CD4-positive, alpha-beta T cell treated with Interleukin-10 for 1 hour (primary cell): ENCODE data around the gene LYSMD3.

ENCODE experiments used
- DNase-seq: peaks from one replicate; pipeline ENCODE4 v3.0.0-alpha.2; 2020

The LYSMD3 gene

DNA sequence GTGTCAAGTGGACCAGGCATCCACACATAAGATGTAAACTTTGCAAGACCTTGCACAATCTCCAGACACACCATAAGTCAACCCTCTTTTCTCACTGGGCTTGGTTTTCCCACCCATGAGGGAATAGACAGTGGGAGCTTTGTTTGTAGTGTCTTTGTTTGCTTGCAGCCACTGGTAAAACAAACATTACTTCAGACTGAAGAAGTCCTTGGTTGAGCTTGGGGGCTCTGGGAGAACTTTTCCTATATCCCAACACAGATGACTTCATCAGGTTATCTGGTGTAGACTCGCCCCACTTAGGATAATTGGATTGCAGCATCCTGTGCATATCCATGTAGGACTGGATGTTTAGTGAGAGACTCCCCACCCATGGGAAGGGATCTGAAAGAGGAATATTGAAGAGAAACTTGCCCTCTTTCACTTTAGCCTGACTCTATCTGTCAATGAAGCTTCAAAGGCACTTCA lies 17.7 kb upstream of the LYSMD3 start:
- DNase-seq: no peak

DNA sequence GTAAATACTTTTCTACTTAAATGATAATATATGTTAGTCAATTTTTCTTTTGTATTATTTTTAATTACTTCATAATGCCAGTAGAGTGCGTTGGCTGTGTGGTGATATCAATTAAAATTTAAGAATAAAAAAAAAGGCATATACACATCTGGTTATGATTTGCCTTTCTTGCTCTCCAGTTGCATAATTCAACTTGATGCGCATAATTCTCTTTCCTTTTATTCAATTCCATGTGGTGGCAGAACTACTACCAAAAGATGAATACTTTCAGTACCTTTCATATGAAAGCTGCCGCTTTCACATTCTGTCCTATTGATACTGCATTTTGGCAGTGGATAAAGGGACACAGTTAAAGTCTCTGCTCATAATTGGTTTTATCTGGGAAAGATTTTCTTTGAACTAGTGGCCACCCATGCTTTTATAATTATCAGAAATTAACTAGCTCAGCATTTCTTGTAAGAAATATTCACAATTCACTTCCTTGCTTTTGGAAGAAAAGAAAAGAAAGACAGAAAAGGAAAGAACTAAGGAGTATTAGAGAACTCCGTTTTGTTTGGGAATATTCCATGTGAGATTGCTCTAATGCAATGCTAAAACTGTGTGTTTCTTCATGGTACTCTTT lies 16.9 kb upstream of the LYSMD3 start:
- no peak for DNase-seq

DNA sequence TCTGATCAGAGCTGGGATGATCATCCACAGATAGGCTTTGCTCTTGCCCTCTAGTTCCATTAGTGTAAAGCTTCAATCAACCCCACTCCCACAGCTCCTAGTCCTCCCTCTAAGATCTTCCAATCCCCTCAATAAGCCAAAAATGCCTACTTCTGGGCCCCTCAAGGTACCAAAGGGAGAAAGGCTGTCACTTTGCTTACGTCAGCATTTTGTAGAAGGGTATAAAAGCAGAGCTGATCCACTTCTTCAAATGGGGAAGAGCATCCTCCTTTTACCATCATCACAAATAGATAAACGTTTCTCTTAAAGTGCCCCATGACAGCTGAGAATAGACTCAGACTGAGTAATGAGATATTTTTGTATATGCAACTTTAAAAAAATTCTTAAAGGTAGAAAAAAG lies 16.1 kb upstream of the LYSMD3 start:
- no peak for DNase-seq

DNA sequence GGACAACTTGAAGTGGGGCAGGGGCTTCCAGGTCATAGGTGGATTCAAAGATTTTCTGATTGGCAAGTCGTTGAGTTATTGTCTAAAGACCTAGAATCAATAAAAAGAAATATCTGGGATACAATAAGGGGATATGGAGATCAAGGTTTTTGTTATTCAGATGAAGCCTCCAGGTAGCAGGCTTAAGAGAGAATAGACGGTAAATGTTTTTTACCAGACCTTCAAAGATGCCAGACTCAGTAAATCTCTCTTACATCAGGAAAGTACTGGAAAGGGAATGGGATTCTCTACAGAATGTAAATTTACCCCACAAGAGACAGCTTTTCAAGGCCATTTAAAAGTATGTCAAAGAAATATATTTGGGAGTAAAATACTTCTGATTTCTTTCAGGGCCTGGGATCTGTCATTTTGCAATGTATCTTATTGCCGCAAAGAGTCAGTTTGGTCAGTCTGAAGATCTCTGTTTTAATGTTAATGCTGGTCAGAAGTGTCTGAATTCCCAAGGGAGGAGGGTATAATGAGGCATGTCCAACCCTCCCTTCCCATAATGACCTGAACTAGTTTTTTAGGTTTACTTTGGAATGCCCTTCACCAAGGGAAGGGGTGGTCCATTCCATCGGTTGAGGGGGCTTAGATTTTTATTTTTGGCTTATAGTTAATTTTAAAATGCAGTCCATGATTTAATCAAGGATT lies 13.6 kb upstream of the LYSMD3 start:
- DNase-seq: no peak

DNA sequence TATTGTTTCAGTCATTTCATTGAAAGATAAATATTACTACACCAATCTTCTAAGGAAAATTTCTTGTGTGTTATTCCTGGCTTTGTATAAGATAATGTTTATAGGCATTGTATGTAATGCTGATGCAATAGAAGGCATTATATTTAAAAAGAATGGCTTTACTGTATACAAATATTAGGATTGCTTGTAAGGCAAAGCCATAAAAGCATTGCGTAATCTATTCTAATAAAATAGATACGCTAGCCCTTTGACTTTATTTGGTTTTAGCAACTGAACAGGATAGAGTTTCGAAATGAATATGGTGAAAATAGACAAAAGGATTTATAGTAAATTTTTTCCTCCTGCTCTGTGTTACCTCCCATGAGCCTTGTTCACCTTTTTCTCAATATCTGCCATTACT lies 5.5 kb upstream of the LYSMD3 start:
- no peak for DNase-seq

DNA sequence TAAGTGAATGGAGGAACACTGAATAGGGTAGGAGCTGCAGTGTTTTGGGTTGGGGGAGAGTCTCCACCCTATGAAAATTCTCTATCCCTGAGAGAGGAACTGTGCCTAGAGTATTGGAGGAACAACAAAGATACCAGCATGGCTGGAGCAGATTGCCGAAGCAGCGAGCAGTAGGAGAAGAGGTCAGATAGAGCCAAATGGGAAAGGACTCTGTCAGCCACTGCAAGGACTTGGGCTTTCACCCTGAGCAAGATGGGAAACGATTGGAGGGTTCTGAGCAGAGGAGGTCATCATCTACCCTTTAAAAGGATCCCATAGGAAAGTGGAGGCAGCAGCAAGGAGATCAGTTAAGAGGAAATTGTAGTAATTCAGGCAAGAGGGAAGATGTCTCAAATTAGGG lies 4.4 kb upstream of the LYSMD3 start:
- no peak for DNase-seq

DNA sequence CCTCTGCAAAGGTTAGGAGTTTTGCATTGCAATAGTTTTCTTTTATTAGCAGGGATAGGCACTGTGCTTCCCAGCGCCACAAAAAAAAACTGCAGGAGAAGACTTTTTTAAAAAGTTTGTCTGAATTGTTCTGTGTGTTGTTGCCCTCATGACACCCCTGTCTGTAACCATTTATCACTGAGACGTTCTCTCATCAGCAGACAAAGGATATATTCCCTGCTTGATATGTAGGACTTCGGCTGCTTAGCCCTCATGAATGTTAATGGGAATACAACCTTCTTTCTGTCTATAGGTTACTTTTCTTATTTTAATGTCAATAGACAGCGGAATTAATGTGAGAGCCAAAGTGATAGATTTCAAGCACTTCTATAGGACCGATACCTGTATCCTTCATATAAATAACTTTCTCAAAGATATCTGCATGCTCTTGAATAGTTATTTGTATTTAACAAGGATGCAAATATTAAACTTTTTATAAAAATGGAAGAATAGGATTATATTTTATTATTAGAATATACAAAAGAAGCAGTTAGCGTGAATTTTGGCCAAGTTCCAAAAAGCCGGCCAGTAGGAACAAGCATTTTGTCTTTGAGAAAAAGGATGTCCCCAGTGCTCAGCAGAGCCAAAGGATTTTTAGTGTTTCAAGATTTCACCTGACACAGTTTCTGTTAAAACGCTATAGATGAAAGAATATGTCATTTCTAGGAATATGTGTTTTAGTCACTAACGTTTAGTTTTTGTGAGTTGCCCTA lies 1.5 kb upstream of the LYSMD3 start:
- DNase-seq: no peak

DNA sequence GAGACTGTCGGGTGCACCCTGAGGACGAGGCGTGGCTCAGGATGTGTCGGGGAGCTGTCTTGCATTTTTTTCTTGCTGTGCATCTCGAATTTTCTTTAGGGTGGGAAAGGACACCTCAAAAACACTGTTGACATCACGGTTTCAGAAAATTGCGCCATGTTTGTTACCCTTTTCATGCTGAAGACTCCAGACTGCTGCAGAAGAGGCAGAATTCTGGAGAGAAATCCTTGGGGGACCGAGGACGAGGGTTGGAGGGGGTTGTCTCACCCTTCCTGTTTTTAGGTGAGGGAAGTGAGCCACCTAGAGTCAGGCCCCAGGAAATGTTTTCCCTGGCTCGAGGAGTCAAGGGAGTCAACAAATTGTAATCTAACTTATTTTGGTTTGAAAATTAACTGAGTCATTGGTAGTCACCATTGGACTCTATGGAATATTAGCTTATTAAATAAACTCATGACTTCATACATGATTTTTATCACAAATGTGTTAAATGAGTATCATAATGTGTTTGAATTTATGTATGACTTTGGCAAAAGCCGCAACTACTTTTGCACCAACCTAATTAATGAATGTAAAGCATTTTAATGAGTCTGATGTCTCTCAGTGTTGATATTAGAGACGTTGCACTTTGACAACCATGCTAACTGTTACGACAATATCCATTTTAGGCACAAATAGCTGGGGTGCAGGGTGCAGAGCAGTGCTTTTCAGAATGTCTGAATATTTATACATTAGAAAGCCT lies 724 bp upstream of the LYSMD3 start:
- DNase-seq: peak; percentile 79

DNA sequence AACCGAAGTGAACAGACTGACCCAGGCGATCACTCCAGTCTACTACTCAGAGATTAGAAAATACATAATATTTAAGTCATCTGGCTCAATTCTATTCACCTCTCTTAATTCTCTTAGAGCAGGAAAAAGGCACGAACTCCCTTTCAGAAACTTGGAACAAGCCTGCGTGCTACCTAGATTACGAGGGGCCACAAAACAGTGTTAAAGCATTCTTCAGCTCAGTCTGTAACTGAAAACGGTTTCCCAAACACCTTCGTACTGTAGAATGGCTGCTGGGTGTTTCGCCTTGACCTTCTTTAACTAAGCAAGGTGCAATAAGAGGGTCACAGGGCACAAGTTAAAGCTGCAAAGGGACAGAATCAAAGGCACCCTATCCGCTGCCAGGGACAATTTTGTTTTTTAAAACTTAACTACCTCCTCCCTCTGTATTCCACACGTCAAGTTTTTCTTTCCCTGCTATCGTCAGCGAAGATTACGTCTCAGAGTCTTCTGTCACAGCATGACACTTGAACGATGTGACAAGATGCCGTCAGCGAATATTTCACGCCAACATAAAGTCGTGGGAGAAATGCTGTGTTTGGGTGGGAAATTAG lies 687 bp downstream of the LYSMD3 start:
- DNase-seq: peak; percentile 46

DNA sequence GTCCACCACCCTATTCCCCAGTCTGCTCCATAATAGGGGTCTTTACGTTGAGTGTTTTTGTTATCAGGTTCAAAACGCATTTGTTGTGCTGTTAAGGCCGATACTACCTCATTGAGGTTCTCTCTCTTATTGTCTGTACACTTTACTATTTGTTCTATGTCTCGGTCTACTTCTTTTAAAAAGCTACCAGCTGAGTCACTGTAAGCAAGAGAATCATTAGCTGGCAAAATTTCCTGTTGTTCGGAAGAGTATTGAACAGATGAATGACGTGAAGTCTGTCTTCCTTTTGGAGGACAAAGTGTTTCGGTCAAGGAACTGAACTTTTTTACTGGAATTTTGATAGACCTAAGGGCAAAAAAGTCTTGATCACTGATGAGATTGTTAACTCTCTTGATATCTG lies 10.3 kb downstream of the LYSMD3 start:
- no peak for DNase-seq

DNA sequence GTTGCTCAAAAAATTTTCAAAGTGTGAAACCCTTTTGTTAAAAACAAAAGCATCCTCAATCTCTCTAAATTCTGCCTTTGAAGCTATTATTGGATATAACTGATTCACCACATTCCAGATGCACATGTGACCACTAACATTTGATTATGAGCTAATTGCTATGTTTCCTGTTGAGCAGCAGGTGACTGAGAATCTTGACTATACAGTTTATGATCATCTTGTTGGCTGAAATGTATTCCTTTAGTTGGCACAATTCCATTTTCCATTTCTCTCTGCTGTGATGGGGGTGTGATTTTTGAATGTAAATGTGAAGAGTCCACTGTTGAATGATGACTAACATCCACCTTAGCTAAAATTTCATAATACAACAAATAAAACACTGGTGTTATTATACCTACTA lies 10.7 kb downstream of the LYSMD3 start:
- no peak for DNase-seq

DNA sequence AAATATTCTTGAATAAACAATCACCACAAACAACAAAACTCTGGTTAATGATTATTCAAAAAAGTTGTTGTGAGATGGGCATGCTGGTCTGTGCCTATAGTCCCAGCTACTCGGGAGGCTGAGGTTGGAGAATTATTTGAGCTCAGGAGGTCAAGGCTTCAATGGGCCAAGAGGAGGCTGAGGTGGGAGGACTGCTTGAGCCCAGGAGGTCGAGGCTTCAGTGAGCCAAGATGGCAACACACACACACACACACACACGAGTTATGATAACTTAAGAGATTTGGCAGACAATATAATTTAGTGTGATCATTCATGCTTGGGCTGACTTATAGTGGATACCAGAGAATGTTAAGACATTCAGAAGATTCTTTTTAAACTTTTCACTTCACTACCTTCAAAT lies 14.9 kb downstream of the LYSMD3 start:
- DNase-seq: no peak

DNA sequence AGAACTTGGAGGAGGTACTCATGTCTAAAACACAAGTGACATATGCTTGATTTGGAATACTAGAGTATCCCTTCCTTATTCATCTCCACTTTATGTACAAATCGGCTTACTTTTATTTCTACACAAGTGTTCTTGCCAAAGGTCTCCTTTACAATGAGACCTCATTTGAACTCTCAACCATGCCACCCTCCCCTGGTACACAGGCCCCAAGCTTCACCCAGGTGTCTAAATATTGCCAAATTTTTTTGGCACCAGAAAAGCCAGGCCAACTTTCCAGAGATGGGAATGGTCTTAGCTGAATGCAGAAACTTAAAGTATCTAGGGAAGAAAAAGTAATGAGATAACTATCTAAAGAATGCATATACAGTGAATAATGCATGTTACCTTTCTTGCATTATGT lies 18.9 kb downstream of the LYSMD3 start:
- DNase-seq: no peak

DNA sequence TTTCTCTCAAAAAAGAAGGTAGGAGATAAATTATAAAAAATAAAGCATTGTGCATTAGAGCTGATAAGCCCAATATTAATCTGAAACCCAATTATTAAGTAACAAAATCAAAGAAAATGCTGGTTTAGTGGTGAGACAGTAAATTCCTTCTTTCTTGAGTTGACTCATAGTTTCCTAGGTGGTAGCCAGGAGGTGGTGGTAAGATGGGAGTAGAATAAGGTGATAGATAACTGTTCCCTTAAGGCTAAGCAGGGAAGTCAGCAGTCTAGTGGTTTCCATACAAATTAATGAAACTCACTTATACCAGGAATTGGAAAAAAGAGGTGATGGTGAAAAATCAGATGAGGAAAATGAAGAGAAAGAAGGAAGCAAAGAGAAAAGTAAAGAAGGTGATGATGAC lies 23.2 kb downstream of the LYSMD3 start:
- DNase-seq: no peak

DNA sequence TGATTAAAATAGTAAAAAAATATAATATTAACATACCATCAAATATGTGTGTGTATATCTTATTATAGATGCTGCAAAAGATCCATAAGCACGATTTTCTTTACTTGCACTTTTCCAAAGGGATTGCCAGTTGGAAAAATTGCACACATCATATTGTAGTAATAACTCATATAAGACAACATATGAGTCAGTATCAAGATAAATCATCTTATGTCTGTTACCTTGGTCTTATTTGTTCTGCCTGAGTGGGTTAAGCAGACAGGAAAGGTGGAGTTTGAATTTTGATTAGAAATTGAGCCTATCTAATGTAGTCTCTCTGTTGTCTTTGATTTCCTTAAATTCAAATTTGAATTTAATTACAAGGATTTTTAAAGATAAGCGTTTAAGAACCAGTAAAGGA lies 24.6 kb downstream of the LYSMD3 start:
- no peak for DNase-seq

DNA sequence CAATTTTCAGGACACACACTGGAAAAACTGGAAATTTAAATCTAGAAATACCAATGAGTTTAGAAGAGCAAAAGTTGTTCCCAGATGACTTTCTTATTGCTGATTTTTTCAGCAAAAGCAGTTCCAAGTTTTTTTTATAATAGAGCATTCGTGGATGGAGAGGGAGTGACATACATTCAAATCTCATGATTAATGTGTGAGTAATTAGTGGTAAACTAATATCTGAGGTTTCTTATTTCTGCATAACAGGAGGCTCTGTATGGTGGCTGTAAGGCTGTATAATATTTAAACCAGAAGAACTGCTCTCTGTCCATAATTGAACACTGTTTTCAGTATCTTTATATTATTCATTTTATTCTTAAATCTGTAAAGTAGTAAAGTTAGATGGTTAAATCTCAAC lies 25.8 kb downstream of the LYSMD3 start:
- no peak for DNase-seq

DNA sequence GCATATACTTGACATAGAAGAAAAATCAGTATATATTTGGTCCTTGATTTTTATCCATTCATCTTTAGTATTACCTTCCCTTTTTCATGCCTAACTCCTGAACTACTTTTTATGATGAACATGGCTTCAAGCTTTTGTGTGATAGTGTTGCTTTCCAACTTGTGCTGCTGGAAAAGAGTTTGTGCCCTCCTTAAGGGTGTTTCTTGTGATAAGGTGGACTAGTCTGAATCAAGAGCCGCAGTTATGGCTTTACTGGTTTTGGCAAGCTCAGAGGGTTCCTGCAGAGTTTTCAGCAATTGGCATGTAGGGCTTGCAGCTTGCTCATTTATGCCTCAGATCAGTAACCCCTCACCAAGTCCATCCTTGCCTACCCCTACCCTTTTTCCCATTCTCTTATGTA lies 34.2 kb downstream of the LYSMD3 start:
- DNase-seq: no peak

DNA sequence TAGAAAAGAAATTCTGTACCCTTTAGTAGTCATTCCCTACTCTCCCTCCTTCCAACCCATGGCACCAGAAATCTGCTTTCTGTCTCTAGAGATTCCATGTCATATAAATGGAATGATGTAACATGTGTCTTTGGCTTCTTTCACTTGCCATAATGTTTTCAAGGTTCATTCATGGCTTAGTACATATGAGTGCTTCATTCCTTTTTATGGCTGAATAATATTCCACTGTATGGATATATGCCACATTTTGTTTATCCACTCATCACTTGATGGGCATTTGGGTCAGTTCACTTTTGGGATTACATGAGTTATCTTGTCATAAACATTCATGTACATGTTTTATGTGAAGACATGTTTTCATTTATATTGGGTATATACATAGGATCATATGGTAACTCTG lies 35.3 kb downstream of the LYSMD3 start:
- DNase-seq: no peak

DNA sequence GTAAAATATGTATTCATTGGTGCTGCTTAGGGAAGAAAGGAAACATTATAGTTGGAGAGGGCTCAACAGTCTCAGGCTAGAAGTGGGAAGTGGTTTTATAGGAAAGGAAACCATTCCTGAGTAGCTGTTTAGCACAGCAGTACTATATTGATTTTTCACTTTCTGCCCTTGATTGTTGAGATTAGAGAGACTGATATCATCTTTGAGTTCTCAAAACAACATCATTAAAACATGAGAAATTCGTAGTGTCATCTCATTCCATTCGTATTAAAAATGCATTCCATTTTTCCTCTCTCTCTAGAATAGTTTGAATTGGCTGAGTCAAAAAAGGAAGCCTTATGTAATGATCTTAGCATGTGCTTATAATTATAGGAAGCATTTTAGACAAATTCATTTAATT lies 40.6 kb downstream of the LYSMD3 start:
- no peak for DNase-seq

DNA sequence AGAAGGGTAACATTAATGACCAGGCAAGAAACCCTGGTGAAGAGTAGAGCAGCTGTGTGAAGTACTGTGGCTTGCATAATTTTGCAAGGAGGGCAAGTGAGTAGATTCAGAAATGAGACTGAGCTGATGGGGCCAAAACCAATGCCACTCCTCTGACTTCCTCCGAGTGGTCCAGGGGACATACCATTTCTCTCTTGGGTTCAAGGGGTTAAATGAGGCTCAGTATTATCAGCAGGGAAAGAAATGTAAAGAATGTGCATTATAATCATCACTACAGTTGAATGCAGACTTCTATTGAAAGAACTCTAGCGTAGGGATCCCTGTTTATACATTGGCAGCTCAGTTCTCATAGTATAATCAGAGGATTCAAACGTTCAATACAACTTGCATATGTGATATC lies 44.8 kb downstream of the LYSMD3 start:
- DNase-seq: no peak

DNA sequence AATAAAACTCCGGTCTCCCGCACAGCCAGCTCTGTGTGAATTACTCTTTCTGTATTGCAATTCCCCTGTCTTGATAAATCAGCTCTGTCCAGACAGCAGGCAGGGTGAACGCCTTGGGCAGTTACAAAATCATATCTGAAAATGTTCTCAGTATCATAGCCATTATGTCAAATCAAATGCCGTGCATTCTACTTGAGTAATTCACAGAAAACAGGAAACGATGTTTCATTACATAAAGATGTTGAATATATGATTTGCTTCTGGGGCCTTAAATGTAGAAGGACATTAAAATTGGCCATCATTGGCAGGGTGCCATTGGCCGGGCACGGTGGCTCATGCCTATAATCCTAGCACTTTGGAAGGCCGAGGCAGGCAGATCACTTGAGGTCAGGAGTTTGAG lies 46.2 kb downstream of the LYSMD3 start:
- no peak for DNase-seq

DNA sequence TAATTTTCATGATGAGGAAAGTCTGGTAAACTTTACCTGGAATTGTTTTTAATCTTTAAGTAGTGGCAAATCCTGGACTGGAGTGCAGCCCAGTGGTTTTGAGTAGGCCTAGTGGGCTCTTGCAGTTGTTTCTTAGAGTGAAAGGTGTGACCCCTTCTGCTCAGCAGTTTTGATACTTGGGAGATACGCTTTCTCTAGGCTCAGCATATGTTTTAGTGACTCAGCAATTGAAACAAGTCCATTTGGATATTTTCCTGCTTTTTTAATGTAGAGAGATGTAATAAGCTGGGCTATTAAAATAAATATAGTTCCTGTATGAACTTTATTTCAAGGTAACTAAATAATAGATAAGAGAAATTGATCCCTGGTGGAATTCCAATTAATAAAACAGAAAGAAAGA lies 48.7 kb downstream of the LYSMD3 start:
- DNase-seq: no peak
